Hematopoietic multipotent progenitor cell treated with erythropoietin and hydrocortisone succinate and interleukin-3 and kit ligand, for 15 days (in vitro differentiated cells): ENCODE data around the gene XAB2.

Source experiments
- DNase-seq: peaks from one replicate; pipeline ENCODE4 v3.0.0-alpha.2; 2015; ENCODE audit warnings: low spot score

Gene XAB2

GRCh38 chr19:7632340-7633203, 3.2 kb upstream of the XAB2 start:
- no peak for DNase-seq

DNA sequence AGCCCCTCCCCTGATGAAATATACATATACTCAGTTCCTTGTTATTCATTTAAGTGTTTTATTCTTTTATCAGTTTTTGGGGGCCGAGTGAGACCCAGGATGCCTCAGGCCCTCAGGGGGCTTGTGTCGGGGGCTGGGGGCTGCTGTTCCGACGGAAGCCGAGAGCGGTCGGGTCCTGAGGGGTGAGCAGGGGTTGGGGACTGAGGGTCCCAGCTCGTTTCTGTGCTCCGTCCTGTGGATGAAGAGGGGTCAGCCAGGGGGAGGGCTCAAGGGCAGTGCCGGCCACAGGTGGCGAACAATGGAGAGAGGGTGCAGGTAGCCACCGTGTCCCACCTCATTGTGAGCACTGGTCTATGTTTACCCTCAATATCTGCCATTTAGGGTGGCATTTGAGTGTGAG, 2.2 kb upstream of the XAB2 start:
- no peak for DNase-seq

- no peak for DNase-seq
Observed at GRCh38 chr19:7628589-7629311, 595 bp downstream of the XAB2 start.

- DNase-seq = no peak
Observed at GRCh38 chr19:7627166-7627565, 2.2 kb downstream of the XAB2 start.

DNA sequence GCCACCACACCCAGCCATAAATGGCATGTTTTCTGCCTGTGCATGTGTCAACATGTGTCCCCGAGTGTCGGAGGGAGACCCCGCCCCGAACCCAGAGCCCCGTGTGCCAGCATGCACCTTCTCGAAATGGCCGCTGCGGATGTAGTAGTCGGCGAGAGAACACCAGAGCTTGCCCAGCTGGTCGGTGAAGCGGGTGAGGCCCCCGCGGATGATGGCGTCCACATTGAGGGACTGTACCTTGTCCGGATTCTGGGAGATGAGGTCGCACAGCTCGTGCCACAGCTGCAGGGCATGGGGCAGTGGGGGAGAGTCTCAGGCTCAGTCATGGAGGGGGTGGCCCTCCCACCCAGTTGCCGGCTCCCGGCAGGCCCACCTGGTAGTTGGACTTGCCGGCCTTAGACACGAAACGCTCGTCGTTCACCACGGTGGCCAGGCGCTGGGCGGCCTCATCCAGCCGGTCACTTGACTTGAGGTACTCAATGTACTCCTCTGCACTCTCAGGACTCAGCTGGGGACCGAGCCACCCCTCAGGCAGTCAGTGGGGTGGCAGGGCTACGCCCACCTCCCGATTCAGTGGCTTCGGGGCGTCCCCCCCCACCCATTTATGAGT, 3.5 kb downstream of the XAB2 start:
- DNase-seq = no peak

- no peak for DNase-seq
Observed at GRCh38 chr19:7624810-7625209, 4.5 kb downstream of the XAB2 start.

DNA sequence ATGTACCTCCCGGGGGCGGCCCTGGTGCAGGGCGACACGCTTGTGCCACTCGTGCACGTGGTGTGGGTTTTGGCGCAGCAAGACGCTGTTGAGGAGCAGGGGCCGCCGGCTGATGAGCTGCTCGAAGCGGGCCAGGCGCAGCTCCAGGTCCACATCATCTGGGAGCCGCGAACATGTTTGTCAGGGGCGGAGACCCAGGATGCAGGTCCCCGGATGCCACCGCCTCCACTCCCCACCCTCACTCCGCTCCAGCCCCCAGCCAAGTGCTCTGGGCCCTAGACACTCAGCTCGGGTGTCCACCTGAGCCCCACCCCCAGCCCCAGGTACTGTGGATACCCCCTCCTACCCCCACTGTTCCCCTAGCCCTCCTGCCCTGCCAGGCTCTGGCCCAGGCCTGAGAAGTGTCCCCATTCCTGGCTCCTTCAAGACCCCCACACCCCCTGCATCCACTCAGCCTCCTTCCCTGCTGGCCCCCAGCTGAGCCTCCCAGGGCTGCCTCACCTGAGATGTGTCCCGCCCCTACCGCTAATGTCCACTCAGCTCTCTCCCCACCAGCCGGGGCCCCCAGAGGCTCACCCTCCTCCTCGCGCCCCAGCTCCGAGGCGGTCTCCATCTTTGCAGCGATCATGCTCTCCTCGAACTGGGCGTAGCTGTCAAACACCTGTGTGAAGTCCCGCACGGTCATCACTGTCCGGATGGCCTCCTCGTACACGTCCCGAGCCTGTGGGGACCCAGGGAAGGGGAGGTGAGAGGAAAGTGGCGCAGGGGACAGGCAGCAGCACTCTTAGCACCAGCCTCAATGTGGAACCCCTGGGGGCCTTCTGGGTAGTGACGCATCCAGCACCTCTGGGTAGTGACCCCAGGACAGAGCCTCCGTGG, 5.4 kb downstream of the XAB2 start:
- no peak for DNase-seq

GRCh38 chr19:7622933-7623685, 6.2 kb downstream of the XAB2 start:
- DNase-seq = no peak

GRCh38 chr19:7620442-7621412, 8.6 kb downstream of the XAB2 start:
- DNase-seq = no peak

- no peak for DNase-seq
Observed at GRCh38 chr19:7619671-7620441, 9.5 kb downstream of the XAB2 start.

DNA sequence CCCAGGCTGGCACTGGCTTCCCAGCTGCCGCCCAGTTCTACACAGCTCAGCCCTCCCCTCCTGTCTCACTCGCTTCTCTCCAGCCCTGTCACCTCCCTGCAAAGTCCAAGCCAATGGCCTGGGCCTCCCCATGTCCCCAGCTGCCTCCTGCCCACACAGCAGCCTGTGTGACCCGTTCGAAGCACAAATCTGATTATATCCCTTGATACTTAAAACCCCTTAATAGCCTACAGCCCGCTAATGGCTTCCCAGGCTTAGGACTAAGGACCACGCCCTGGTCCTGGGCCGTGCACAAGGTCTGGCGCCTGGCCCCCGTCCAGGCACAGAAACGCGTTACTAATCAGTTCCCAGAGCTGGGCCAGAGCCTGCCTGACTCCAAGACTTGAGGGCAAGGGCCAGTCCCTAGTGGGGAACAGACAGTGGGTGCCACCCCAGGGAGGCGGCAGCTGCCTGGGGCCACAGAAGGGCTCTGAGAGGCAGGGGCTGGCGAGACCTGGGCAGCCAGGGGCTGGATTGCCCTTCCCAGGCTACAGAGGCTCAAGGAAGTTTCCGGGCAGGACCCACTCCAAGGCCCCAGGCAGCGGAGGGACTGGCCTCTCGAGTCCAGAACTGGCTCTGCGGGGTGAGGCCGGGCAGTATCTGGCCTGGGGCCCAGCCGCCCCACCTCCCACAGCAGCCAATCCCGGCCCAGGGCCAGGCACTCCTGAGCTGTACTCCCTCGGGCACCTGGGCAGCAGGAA, 10.4 kb downstream of the XAB2 start:
- no peak for DNase-seq

GRCh38 chr19:7618348-7618747, 11.0 kb downstream of the XAB2 start:
- no peak for DNase-seq

- DNase-seq = no peak
Observed at GRCh38 chr19:7617735-7618134, 11.6 kb downstream of the XAB2 start.

DNA sequence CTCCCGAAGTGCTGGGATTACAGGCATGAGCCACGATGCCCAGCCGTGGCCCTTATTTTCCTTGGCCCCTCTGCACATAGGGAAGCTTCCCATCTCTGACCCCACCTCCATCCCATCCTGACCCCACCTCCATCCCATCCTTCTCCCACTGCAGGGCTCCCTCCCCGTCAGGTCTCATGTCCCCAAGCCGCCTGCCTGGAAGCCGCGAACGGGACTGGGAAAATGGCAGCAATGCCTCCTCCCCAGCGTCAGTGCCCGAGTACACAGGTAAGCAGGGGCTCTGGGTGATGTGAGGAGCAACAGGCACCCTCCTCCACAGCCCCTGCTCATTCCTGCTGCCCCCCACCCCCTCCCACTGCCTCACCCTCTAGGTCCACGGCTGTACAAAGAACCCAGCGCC, 12.2 kb downstream of the XAB2 start:
- DNase-seq = no peak

DNA sequence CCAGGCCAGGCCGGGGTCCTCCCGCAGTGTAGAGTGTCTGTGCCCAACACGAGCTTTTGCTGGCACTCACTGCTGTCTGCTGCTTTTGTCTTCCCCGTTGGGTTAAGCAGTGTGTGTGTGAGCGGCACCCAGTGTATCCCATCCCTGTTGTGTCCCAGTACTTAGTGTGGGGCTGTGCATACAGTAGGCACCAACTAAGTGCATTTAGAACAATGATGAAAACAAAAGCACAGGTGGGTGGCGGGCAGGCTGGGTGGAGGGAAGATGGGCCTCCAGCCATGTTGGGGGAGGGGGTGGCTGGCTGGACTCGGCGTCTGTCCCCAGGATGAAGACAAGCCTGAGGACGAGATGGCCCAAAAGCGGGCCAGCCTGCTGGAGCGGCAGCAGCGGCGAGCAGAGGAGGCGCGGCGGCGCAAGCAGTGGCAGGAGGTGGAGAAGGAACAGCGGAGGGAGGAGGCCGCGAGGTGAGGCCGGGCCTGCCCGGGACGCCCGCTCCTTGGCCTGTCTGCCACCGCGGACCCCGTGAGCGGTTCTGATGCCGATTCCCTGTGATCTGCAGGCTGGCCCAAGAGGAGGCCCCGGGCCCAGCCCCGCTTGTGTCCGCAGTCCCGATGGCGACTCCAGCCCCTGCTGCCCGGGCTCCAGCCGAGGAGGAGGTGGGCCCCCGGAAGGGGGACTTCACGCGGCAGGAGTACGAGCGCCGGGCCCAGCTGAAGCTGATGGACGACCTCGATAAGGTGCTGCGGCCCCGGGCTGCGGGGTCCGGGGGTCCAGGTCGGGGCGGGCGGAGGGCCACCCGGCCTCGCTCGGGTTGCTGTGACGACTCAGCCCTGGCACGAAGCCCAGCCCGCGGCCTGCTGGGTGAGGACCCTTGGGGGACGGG, 14.2 kb downstream of the XAB2 start:
- DNase-seq = no peak

- no peak for DNase-seq
Observed at GRCh38 chr19:7612282-7613274, 16.8 kb downstream of the XAB2 start.
